NCI-H1105 (cell line): ENCODE measurements around the gene PRPF8.
"Not testable (repeated sequence)": the region's sequence is repeated elsewhere in the genome, so short reads cannot be mapped to it uniquely, and the experiment has no call there.

Experiments used
- DNase-seq: peaks from one replicate; lab custom pipeline; 2025; lab: John Stamatoyannopoulos, UW

PRPF8 gene

GRCh38 chr17:1716076-1716911 lies 31.6 kb upstream of the PRPF8 start:
- DNase-seq = peak; percentile 96

- DNase-seq = no peak
These were observed 31.1 kb upstream of the PRPF8 start for GRCh38 chr17:1715803-1716075.

GRCh38 chr17:1714980-1715802 lies 30.5 kb upstream of the PRPF8 start:
- no peak for DNase-seq

GRCh38 chr17:1714427-1714979 lies 29.8 kb upstream of the PRPF8 start:
- no peak for DNase-seq

- no peak for DNase-seq
These were observed 29.3 kb upstream of the PRPF8 start for GRCh38 chr17:1713878-1714426.

- DNase-seq = no peak
These were observed 28.7 kb upstream of the PRPF8 start for GRCh38 chr17:1713160-1713877.

GRCh38 chr17:1712271-1712670 lies 27.6 kb upstream of the PRPF8 start:
- no peak for DNase-seq

GRCh38 chr17:1711804-1712203 lies 27.1 kb upstream of the PRPF8 start:
- DNase-seq = no peak

- no peak for DNase-seq
These were observed 26.3 kb upstream of the PRPF8 start for GRCh38 chr17:1710807-1711553.

GRCh38 chr17:1709971-1710806 lies 25.5 kb upstream of the PRPF8 start, which contains the start of gene TLCD2:
TSS of gene TLCD2 (minus strand) at chr17:1710377. CDS start at chr17:1710242, 135 bp downstream.
- no peak for DNase-seq

- no peak for DNase-seq
These were observed 24.8 kb upstream of the PRPF8 start for GRCh38 chr17:1709403-1709951.

- DNase-seq = not testable (repeated sequence)
These were observed 24.2 kb upstream of the PRPF8 start for GRCh38 chr17:1708791-1709346.

- DNase-seq = no peak
These were observed 22.4 kb upstream of the PRPF8 start for GRCh38 chr17:1707107-1707506.

- no peak for DNase-seq
These were observed 20.3 kb upstream of the PRPF8 start for GRCh38 chr17:1705004-1705403.

GRCh38 chr17:1703063-1703462 lies 18.4 kb upstream of the PRPF8 start:
- DNase-seq = no peak

GRCh38 chr17:1699891-1700290 lies 15.2 kb upstream of the PRPF8 start:
- not testable (repeated sequence) for DNase-seq

- no peak for DNase-seq
These were observed 13.0 kb upstream of the PRPF8 start for GRCh38 chr17:1697681-1698080.

GRCh38 chr17:1695365-1695764 lies 10.7 kb upstream of the PRPF8 start:
- no peak for DNase-seq

- DNase-seq = no peak
These were observed 8.7 kb upstream of the PRPF8 start for GRCh38 chr17:1693339-1693738.
